KMS-11 (cell line): ENCODE data around the gene OTUD7B.

Experiments used
- H2AFZ ChIP-seq: fragments of 200-600 bp; sonication (generic); 2 replicates; pipeline ENCODE4 v1.6.1; 2016; ENCODE audit warnings: antibody characterized with exemption, mixed run types, low read depth
- H3K27ac ChIP-seq: fragments of 200-600 bp; sonication (generic); 2 replicates; pipeline ENCODE4 v1.6.1; 2016; ENCODE audit warnings: mild to moderate bottlenecking, mixed run types
- H3K27me3 ChIP-seq: fragments of 200-600 bp; sonication (generic); 2 replicates; pipeline ENCODE4 v1.6.1; 2017; ENCODE audit warnings: mild to moderate bottlenecking, low read depth, mixed run types, moderate library complexity; ENCODE audit not compliant: insufficient read depth
- H3K36me3 ChIP-seq: fragments of 200-600 bp; sonication (generic); 2 replicates; pipeline ENCODE4 v1.6.1; 2017; ENCODE audit warnings: mild to moderate bottlenecking, mixed run types; ENCODE audit not compliant: insufficient read depth
- H3K4me1 ChIP-seq: fragments of 200-600 bp; sonication (generic); 2 replicates; pipeline ENCODE4 v1.6.1; 2016; ENCODE audit warnings: mild to moderate bottlenecking, low read depth, mixed run types; ENCODE audit not compliant: poor library complexity, severe bottlenecking
- H3K4me2 ChIP-seq: fragments of 200-600 bp; sonication (generic); 2 replicates; pipeline ENCODE4 v1.7.0; 2016; ENCODE audit warnings: mild to moderate bottlenecking, mixed run types
- H3K4me3 ChIP-seq: fragments of 200-600 bp; sonication (generic); IDR thresholded peaks from 2 replicates; pipeline ENCODE4 v1.6.1; 2017; ENCODE audit warnings: low read depth, low read length, mixed read lengths; ENCODE audit not compliant: insufficient read depth
- H3K79me2 ChIP-seq: fragments of 200-600 bp; sonication (generic); 2 replicates; pipeline ENCODE4 v1.6.1; 2016; ENCODE audit warnings: low read depth, mixed run types; ENCODE audit not compliant: insufficient read depth
- H3K9ac ChIP-seq: fragments of 200-600 bp; sonication (generic); 2 replicates; pipeline ENCODE4 v1.6.1; 2016; ENCODE audit warnings: mild to moderate bottlenecking, mixed run types
- H4K20me1 ChIP-seq: fragments of 200-600 bp; sonication (generic); 2 replicates; pipeline ENCODE4 v1.6.1; 2016; ENCODE audit warnings: mild to moderate bottlenecking, mixed run types; ENCODE audit not compliant: insufficient read depth
- TF ChIP-seq, protein P1 (sequence below): fragments of 200-600 bp; sonication (generic); conservative IDR thresholded peaks from 2 replicates; pipeline ENCODE4 v1.6.1; 2017; ENCODE audit warnings: low read depth, mild to moderate bottlenecking, antibody characterized with exemption, low read length, moderate library complexity, mixed read lengths

OTUD7B gene

GRCh38 chr1:149903836-149904491, 106.6 kb downstream of the OTUD7B start:
- Histone ChIP-seq H3K27me3 (no peaks in the 10 kb centered on the region), H3K27ac (no peak overlapping the region)
- TF ChIP-seq, protein P1, sequence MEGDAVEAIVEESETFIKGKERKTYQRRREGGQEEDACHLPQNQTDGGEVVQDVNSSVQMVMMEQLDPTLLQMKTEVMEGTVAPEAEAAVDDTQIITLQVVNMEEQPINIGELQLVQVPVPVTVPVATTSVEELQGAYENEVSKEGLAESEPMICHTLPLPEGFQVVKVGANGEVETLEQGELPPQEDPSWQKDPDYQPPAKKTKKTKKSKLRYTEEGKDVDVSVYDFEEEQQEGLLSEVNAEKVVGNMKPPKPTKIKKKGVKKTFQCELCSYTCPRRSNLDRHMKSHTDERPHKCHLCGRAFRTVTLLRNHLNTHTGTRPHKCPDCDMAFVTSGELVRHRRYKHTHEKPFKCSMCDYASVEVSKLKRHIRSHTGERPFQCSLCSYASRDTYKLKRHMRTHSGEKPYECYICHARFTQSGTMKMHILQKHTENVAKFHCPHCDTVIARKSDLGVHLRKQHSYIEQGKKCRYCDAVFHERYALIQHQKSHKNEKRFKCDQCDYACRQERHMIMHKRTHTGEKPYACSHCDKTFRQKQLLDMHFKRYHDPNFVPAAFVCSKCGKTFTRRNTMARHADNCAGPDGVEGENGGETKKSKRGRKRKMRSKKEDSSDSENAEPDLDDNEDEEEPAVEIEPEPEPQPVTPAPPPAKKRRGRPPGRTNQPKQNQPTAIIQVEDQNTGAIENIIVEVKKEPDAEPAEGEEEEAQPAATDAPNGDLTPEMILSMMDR = no peak

DNA sequence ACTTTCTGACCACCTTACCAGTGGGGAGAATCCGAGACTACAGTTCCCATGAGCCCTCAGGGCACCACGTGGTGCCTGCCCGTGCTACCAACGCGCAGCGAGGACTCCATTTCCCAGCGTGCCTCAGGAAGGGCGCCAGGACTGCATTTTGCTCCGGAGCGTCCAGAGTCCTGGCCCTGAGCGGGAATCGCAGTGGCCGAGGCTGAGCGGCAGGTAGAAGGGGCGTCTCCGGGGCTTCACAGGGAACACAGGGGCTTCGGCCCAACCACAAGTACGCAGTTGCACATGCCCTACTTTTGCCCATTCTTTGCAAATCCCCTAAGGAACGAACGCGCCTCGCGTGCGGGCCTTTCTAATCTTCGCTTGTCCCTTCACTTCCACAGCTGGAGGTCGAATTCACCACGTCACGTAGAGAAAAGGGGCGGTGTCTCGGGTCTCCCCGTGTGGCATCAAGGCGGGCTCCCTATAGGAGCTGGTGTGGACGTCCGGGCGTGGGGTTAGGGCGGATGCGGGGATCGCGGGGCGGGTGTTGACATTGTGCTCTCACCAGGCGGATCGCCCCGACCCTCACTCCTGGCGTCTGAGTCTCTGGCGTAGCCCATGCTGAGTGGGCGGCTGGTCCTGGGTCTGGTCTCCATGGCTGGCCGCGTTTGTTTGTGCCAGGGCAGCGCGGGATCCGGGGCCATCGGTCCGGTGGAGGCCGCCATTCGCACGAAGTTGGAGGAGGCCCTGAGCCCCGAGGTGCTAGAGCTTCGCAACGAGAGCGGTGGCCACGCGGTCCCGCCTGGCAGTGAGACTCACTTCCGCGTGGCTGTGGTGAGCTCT, 110.9 kb downstream of the OTUD7B start, which contains the start of gene BOLA1:
BOLA1 (plus strand) TSS at position 109 of the 825 bp plus-strand sequence; CDS start at position 601, 492 bp downstream.
- H3K9ac ChIP-seq = peak within 1 kb of the TSS; percentile 72
- H2AFZ ChIP-seq = peak within 1 kb of the TSS; percentile 95
- H3K4me2 ChIP-seq = peak within 1 kb of the TSS; percentile 76

More at GRCh38 chr1:149903836-149904491, 106.6 kb downstream of the OTUD7B start:
- Histone ChIP-seq H3K4me1 (peaks cover 11% of the 10 kb centered on the region), H4K20me1 (no peaks in the 10 kb centered on the region), H3K79me2 (no peaks in the 10 kb centered on the region), H3K4me3 (no peak overlapping the region), H3K4me2 (no peak overlapping the region), H2AFZ (no peak overlapping the region), H3K36me3 (no peaks in the 10 kb centered on the region), H3K9ac (no peak overlapping the region)

DNA sequence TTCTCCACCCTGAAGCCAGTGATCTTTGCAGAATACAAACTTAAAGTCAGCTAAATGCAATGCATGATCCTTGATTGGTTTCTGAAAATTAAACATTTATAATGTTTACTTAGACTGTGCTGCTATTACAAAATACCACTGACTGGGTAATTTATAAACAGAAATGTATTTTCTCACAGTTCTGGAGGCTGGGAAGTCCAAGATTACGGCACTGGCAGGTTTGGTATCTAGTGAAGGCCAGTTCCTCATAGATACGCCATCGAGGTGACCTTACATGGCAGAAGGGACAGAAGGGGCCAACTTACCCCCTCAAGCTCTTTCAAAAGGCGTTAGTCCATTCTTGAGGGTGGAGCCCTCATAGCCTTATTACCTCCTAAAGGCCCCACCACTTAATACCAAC, 114.0 kb downstream of the OTUD7B start:
- no peak overlapping the region for H3K27ac ChIP-seq
- peaks cover 15% of the 10 kb centered on the region for H3K4me1 ChIP-seq
- TF ChIP-seq, protein P1 = no peak
- H2AFZ ChIP-seq = no peak overlapping the region
- H3K36me3 ChIP-seq = no peaks in the 10 kb centered on the region
- no peak overlapping the region for H3K9ac ChIP-seq
- H3K4me3 ChIP-seq = no peak overlapping the region
- H3K4me2 ChIP-seq = no peak overlapping the region
- H3K27me3 ChIP-seq = no peaks in the 10 kb centered on the region
- no peaks in the 10 kb centered on the region for H3K79me2 ChIP-seq
- H4K20me1 ChIP-seq = no peaks in the 10 kb centered on the region

More for the DNA sequence above, 110.9 kb downstream of the OTUD7B start, which contains the start of gene BOLA1:
- no peaks in the 10 kb centered on the region for H4K20me1 ChIP-seq
- no peaks in the 10 kb centered on the region for H3K27me3 ChIP-seq
- peaks cover 15% of the 10 kb centered on the region for H3K4me1 ChIP-seq
- TF ChIP-seq, protein P1 = no peak
- H3K36me3 ChIP-seq = no peaks in the 10 kb centered on the region
- peak within 1 kb of the TSS; percentile 36 for H3K27ac ChIP-seq
- H3K4me3 ChIP-seq = peak within 1 kb of the TSS; percentile 100
- H3K79me2 ChIP-seq = no peaks in the 10 kb centered on the region

GRCh38 chr1:149888999-149889289, 121.6 kb downstream of the OTUD7B start:
- Histone ChIP-seq H3K27me3 (no peaks in the 10 kb centered on the region), H3K4me2 (peak overlapping the region; percentile 86), H2AFZ (peak overlapping the region; percentile 61), H3K4me1 (peaks cover 20% of the 10 kb centered on the region), H3K27ac (peak overlapping the region; percentile 92), H3K9ac (peak overlapping the region; percentile 92), H3K36me3 (no peaks in the 10 kb centered on the region), H4K20me1 (no peaks in the 10 kb centered on the region), H3K4me3 (peak overlapping the region; percentile 100), H3K79me2 (peaks cover 31% of the 10 kb centered on the region)
- TF ChIP-seq, protein P1 = no peak
